Subcutaneous abdominal adipose tissue (tissue), 5 donors: Measurements from ENCODE around the gene ACOT8.
A peak's percentile ranks its signal among the peaks of the same experiment; 100 is the strongest.
"Not testable (repeated sequence)": the region's sequence is repeated elsewhere in the genome, so short reads cannot be mapped to it uniquely, and the experiment has no call there.

ENCODE experiments used
- H3K27ac ChIP-seq: one replicate; pipeline ENCODE4 v1.7.0; 2013; ENCODE audit warnings: low read depth, mild to moderate bottlenecking, inconsistent platforms, low read length, moderate library complexity
- H3K27me3 ChIP-seq, 5 donors: one replicate each; pipeline ENCODE4 v1.7.0; 2013; ENCODE audit warnings: low read length in 5 of 5, inconsistent platforms in 1 of 5; ENCODE audit not compliant: control insufficient read depth in 5 of 5, insufficient read depth in 4 of 5
- H3K36me3 ChIP-seq, 5 donors: one replicate each; pipeline ENCODE4 v1.7.0; 2013; ENCODE audit warnings: low read length in 5 of 5; ENCODE audit not compliant: control insufficient read depth in 5 of 5, insufficient read depth in 5 of 5
- H3K4me1 ChIP-seq, 5 donors: one replicate each; pipeline ENCODE4 v1.7.0; 2013; ENCODE audit warnings: low read length in 5 of 5, mild to moderate bottlenecking in 3 of 5, moderate library complexity in 1 of 5; ENCODE audit not compliant: control insufficient read depth in 5 of 5, insufficient read depth in 5 of 5
- H3K4me3 ChIP-seq, 5 donors: one replicate each; pipeline ENCODE4 v1.7.0; 2013; ENCODE audit warnings: low read length in 5 of 5, low read depth in 1 of 5
- H3K9ac ChIP-seq, 5 donors: one replicate each; pipeline ENCODE4 v1.7.0; 2013; ENCODE audit warnings: low read length in 5 of 5, mild to moderate bottlenecking in 4 of 5, moderate library complexity in 3 of 5
- H3K9me3 ChIP-seq, 5 donors: one replicate each; pipeline ENCODE4 v1.7.0; 2013; ENCODE audit warnings: low read length in 5 of 5; ENCODE audit not compliant: control insufficient read depth in 5 of 5
- donor health status: healthy.
- donor health status: healthy.
- donor health status: healthy.
- donor health status: healthy.
- donor health status: healthy.

Gene ACOT8

GRCh38 chr20:45887346-45887715, 30.1 kb upstream of the ACOT8 start, which contains the start of gene SPATA25:
TSS of gene SPATA25 (minus strand) at chr20:45887622. CDS start at chr20:45887590, 32 bp downstream.
- H3K4me3 ChIP-seq, result no peak within 1 kb of the TSS
- no peak within 1 kb of the TSS for H3K9ac ChIP-seq
- H3K27ac ChIP-seq, result no peak within 1 kb of the TSS

DNA sequence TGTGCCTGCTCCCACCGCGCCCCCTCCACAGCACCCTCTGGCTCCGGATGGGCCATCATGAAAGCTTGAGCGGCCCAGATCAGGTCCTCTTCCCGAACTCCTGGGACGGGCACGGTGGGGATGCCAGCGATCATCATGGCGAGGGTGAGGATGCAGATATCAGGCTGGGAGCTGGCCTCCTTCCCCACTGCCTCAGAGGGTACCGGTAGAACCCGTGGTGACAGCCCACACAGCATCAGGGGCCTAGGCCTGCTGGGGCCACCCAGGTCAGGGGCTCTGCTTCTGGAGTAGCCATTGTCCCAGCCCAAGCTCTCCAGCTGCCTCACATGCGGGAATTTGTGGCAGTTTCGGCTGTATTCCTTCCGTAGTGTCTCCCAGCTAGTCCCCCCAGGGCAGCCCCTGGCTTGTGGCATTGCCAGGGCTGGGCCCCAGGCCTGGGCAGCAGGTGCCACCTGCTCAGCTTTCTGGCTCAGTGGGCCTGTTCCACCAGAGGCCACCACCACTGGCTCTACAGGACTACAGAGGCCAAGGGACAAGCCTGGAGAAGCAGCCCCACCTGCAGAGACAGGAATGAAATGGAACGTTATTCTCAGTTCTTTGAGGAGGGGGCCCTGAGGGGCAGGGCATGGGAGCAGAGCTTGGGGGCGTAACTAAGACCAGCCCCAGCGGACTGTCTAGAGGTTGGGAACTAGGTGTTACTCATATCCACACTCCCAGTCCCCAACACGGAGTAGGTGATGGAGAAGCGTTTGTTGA, 29.6 kb upstream of the ACOT8 start:
- H3K27ac ChIP-seq, result no peak overlapping the region
- no peak overlapping the region for H3K4me3 ChIP-seq
- peaks cover 0 to 34% (median 28%) of the 10 kb centered on the region in 5 donors for H3K36me3 ChIP-seq
- H3K27me3 ChIP-seq, result no peaks in the 10 kb centered on the region
- no peaks in the 10 kb centered on the region for H3K9me3 ChIP-seq
- H3K9ac ChIP-seq, result no peak overlapping the region
- H3K4me1 ChIP-seq, result peaks cover 2 to 34% (median 32%) of the 10 kb centered on the region in 5 donors

More at GRCh38 chr20:45887346-45887715, 30.1 kb upstream of the ACOT8 start, which contains the start of gene SPATA25:
- Histone ChIP-seq H3K9me3 (no peaks in the 10 kb centered on the region), H3K36me3 (peaks cover 0 to 35% (median 28%) of the 10 kb centered on the region in 5 donors), H3K27me3 (no peaks in the 10 kb centered on the region), H3K4me1 (peaks cover 5 to 37% (median 33%) of the 10 kb centered on the region in 5 donors)

DNA sequence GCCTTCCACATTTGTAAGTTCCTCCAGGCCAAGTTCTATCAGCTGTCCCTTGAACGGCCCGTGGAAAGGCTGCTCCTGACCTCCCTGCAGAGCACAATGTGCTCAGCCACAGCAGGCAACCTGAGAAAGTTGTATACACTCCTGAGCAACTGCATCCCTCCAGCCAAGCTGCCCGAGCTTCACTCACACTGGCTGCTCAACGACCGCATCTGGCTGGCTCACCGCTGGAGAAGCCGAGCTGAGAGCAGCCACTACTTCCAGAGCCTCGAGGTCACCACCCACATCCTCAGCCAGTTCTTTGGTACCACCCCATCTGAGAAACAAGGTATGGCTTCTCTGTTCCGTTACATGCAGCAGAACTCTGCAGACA, 25.9 kb upstream of the ACOT8 start:
- no peak overlapping the region for H3K4me3 ChIP-seq
- peaks cover 0 to 40% (median 35%) of the 10 kb centered on the region in 5 donors for H3K36me3 ChIP-seq
- no peak overlapping the region for H3K27ac ChIP-seq
- H3K27me3 ChIP-seq, result no peaks in the 10 kb centered on the region
- H3K4me1 ChIP-seq, result peaks cover 0 to 28% (median 22%) of the 10 kb centered on the region in 5 donors
- H3K9me3 ChIP-seq, result no peaks in the 10 kb centered on the region
- H3K9ac ChIP-seq, result no peak overlapping the region

DNA sequence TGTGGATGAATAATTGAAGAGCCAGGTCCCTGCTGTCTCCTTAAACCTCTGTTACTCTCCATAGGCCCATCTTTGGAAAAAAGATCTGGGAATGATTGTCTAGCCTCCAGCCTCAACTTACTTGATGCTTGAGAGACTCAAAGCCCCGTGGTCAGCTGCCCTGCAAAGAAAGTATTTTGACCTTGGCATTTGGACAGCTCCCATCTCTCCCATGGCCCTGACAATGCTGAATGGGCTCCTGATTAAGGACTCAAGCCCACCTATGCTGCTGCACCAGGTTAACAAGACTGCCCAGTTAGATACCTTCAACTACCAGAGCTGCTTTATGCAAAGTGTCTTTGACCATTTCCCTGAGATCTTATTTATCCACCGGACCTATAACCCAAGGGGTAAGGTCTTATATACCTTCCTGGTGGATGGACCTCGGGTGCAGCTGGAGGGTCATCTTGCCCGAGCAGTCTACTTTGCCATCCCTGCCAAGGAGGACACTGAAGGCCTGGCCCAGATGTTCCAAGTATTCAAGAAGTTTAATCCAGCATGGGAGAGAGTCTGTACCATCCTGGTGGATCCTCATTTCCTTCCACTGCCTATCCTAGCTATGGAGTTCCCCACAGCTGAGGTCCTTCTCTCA, 25.4 kb upstream of the ACOT8 start:
- Histone ChIP-seq H3K36me3 (peaks cover 0 to 44% (median 38%) of the 10 kb centered on the region in 5 donors), H3K27ac (peak overlapping the region; percentile 30), H3K9ac (no peak overlapping the region), H3K4me1 (peaks cover 0 to 28% (median 22%) of the 10 kb centered on the region in 5 donors), H3K9me3 (no peaks in the 10 kb centered on the region), H3K27me3 (no peaks in the 10 kb centered on the region), H3K4me3 (no peak overlapping the region)

GRCh38 chr20:45880988-45881788, 24.0 kb upstream of the ACOT8 start, which contains the start of gene ZSWIM1:
TSS of gene ZSWIM1 (plus strand) at chr20:45881227. CDS start at chr20:45882593, 1,366 bp downstream.
- peak within 1 kb of the TSS; percentile 78 to 94 (median 92) for H3K9ac ChIP-seq
- no peaks in the 10 kb centered on the region for H3K27me3 ChIP-seq
- H3K36me3 ChIP-seq, result peaks cover 0 to 40% (median 39%) of the 10 kb centered on the region in 5 donors
- peaks cover 0 to 28% (median 22%) of the 10 kb centered on the region in 5 donors for H3K4me1 ChIP-seq
- H3K4me3 ChIP-seq, result peak within 1 kb of the TSS; percentile 80 to 97 (median 83)
- H3K9me3 ChIP-seq, result no peaks in the 10 kb centered on the region
- peak within 1 kb of the TSS; percentile 77 for H3K27ac ChIP-seq

GRCh38 chr20:45878076-45878761, 21.0 kb upstream of the ACOT8 start:
- no peak overlapping the region for H3K27ac ChIP-seq
- no peaks in the 10 kb centered on the region for H3K9me3 ChIP-seq
- no peaks in the 10 kb centered on the region for H3K27me3 ChIP-seq
- peaks cover 0 to 19% (median 11%) of the 10 kb centered on the region in 5 donors for H3K4me1 ChIP-seq
- H3K9ac ChIP-seq, result no peak overlapping the region
- H3K4me3 ChIP-seq, result no peak overlapping the region
- peaks cover 0 to 31% (median 30%) of the 10 kb centered on the region in 5 donors for H3K36me3 ChIP-seq

GRCh38 chr20:45874576-45874975, 17.4 kb upstream of the ACOT8 start:
- H3K27ac ChIP-seq, result no peak overlapping the region
- no peak overlapping the region for H3K4me3 ChIP-seq
- H3K36me3 ChIP-seq, result peaks cover 0 to 28% (median 26%) of the 10 kb centered on the region in 5 donors
- H3K9me3 ChIP-seq, result no peaks in the 10 kb centered on the region
- no peaks in the 10 kb centered on the region for H3K27me3 ChIP-seq
- peaks cover 0 to 5% (median 0%) of the 10 kb centered on the region in 5 donors for H3K4me1 ChIP-seq
- no peak overlapping the region for H3K9ac ChIP-seq

GRCh38 chr20:45874104-45874481, 16.9 kb upstream of the ACOT8 start:
- not testable (repeated sequence) for H3K4me3 ChIP-seq, H3K27me3 ChIP-seq
- H3K36me3 ChIP-seq, result peaks cover 0 to 28% (median 26%) of the 10 kb centered on the region in 5 donors

DNA sequence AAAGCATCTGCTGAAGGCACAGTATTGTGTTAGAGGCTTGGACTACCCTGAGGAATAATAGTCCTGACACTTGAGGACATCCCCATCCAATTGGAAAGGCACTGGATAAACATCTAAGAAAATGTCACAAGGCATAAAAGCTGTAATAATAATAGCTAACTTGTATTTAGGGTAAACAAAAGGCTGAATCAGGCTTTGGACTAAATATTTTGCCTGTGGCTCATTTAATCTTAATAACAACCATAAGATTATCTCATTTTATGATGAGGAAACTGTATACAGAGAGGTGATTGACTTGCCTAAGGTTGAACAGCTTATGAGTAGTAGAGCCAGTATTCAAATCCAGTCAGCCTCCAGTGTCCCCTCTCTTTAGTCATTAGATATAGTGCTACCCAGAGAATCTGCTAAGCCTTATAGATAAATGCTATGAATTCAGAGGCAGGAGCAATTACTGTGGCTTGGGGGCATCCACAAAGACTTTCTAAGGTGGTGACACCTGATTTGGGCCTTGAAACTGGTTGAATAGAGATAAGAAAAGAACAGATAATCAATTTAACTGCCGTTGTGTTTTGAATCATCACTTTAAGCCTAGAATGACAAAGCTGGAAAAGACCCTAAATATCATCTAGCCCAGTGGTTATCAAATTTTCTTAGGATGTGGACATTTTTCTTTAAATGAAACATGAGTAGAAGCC, 16.4 kb upstream of the ACOT8 start:
- H3K9me3 ChIP-seq, result no peaks in the 10 kb centered on the region

More at GRCh38 chr20:45874104-45874481, 16.9 kb upstream of the ACOT8 start:
- H3K27ac ChIP-seq, H3K4me1 ChIP-seq, H3K9ac ChIP-seq, H3K9me3 ChIP-seq: not testable (repeated sequence)

More for the DNA sequence above, 16.4 kb upstream of the ACOT8 start:
- peaks cover 0 to 3% (median 0%) of the 10 kb centered on the region in 5 donors for H3K4me1 ChIP-seq
- H3K4me3 ChIP-seq, result no peak overlapping the region
- H3K27me3 ChIP-seq, result no peaks in the 10 kb centered on the region
- H3K36me3 ChIP-seq, result peaks cover 0 to 25% (median 24%) of the 10 kb centered on the region in 5 donors
- no peak overlapping the region for H3K27ac ChIP-seq
- no peak overlapping the region for H3K9ac ChIP-seq
